Skeletal muscle tissue (tissue), 2 donors: Measurements from ENCODE around the gene KLHL2. TPM values are rescaled to one million over a fixed set of nuclear protein-coding genes. Genes with fewer than 3 reads are reported as not detected.

Experiments
- small RNA-seq: library from RNA; depleted of rRNA; stranded (forward); fragments of <200 nt; gene quantifications from one replicate; pipeline ENCODE3, GENCODE V24; 2014
- total RNA-seq: library from RNA; depleted of rRNA; stranded (reverse); fragments of >200 nt; gene quantifications from one replicate; pipeline ENCODE4 v1.2.3, GENCODE V29; 2014

KLHL2 gene
- total RNA-seq, 1 donor from 2014 or later = 5.2 TPM

Small RNA genes lying within 50 kb of the gene (small RNA-seq; reads per million reads assigned to genes)
- not detected for gene RNU4-87P

Other genes starting within 250 kb of the KLHL2 start
- 2.6 TPM for gene TRIM61, start 229.9 kb upstream of the KLHL2 start, total RNA-seq
- gene TRIM60, start 175.6 kb upstream of the KLHL2 start, total RNA-seq = not detected
- under 0.01 TPM for gene TRIM75, start 153.7 kb upstream of the KLHL2 start, total RNA-seq
- gene TMEM192, start 94.7 kb upstream of the KLHL2 start, total RNA-seq = 3.1 TPM
- 55.8 TPM for gene MSMO1, start 120.1 kb downstream of the KLHL2 start, total RNA-seq
- 89.8 TPM for gene CPE, start 171.4 kb downstream of the KLHL2 start, total RNA-seq